Stimulated activated CD4-positive, alpha-beta T cell treated with anti-CD3 and anti-CD28 coated beads, Interleukin-12 subunit alpha, Interleukin-12 subunit beta, amount 100 ng/mL, for 48 hours (primary cell): ENCODE measurements around the gene L3MBTL4.
"Not testable (repeated sequence)": the region's sequence is repeated elsewhere in the genome, so short reads cannot be mapped to it uniquely, and the experiment has no call there.

Experiments used
- DNase-seq, 3 donors: peaks; one replicate each; pipeline ENCODE4 v3.0.0-alpha.2; 2020; ENCODE audit warnings: low read depth in 2 of 3, low spot score in 1 of 3

Gene L3MBTL4

DNA sequence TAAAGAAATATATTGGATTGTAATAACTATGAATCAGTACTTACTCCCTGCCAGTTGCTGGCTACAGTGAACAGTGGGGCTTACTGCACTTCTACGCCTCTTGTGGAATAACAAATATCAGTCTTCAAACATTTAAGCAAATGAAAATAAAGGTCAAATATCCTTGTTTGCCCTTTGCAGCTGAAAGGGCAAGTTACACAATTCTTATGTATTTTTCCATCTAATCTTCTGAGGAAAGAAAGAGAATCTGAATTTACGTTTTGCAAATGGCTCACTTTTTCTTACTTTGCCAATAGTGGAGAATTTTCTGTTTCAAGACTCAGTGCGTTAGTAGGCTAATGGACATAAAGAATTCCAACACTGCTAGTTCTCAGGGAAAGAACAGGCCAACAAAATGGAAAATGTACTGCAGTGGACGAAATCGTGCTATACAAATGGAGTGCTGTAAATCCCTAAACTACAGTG lies 362.2 kb downstream of the L3MBTL4 start:
- DNase-seq, result no peak

DNA sequence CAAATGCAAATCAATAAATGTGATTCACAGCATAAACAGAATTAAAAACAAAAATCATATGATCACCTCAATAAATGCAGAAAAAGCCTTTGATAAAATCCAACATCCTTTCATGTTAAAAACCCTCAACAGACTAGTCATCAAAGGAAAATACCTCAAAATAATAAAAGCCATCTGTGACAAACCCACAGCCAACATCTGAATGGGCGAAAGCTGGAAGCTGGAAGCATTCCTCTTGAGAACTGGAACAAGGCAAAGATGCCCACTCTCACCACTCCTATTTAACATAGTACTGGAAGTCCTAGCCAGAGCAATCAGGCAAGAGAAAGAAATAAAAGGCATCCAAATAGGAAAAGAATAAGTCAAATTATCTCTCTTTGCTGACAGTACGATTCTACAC lies 367.1 kb downstream of the L3MBTL4 start:
- DNase-seq, result not testable (repeated sequence)

DNA sequence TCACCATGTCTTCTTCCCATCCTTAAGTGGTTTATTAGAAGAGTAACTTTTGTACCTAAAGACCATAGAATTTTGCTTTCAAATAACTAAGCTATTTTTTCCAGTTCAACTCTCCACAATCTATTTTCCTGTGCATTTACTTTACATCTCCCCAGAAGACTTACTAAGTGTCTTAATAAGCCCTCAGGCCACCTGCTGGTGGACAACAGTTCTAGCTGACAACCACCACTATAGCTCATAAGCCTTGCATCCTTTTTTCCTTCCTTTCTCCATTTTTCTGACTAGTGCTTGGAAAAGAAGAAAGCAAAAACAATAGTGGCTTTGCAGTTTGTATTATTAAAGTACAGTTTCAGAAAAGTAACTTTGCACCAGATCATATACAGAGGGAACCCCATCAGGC lies 369.9 kb downstream of the L3MBTL4 start:
- no peak for DNase-seq

DNA sequence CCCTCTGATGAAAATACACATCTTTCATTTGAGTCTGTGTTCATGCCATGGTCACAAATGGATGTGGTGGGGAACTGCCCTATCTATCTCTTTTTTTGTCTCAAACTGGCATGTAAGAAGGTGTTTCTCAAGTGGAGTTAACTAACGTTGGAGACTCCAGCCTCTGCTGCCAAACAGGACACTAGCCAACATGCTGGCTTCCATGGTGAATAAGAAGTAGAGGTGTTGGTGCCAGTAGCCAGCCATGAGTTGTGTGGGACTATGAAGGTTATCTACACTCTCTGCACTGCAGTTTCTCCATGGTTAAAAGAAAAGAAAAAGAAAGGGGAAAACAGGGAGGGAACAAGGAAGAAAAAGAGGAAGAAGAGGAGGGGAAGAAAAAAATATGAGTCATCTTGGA lies 370.4 kb downstream of the L3MBTL4 start:
- no peak for DNase-seq

DNA sequence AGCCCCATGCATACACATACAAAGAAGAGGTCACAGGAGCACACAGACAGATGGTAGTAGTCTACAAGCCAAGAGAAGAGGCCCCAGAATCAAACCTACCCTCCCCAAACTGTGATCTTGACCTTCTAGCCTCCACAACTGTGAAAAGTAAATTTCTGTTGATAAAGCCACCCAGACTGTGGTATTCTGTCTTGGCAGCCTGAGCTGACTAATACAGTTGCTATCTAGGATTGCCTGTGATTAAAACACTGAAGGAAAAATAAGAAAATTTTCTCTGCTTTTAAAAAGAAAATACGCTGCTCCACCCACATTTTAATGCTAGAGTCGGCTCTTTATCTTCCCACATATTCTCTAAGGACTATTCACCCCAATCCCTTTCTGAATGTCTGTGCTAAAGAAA lies 375.7 kb downstream of the L3MBTL4 start:
- no peak for DNase-seq

DNA sequence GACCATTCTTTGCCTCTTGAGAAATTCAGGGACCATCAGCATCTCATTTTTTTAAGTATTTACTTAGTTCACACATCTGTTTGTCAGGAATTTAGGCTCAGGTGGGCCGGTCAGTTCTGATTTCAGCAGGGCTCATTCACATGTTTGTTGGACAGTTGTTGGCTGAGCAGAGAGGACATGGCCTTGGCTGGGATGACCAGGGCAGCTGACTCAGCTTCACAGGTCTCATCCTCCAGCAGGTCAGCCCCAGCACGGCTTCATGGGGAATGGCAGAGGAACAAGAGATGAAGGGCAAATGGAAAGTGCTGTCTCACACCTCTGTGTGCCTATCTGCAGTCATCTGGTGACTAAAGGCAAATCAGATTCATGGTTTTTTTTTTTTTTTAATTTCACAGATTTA lies 383.3 kb downstream of the L3MBTL4 start:
- no peak for DNase-seq

DNA sequence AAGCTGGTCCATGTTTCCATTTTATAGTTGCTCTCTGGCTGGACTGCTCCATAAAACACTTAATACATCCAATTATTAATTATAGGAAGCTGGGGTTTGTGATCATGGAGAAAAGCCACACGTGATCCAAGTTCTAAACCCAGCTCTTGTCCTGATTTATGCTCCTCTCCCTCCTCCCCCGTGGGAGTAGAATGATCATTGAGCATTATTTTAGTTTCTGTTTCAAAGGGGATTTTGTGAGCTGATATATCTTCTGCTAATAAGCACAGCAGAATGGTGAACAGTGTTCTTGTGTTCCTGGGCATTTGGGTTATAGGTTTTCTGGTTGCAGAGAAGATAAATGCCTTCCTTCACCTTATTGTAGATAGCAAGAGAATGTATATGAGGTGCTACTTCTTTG lies 383.7 kb downstream of the L3MBTL4 start:
- no peak for DNase-seq

DNA sequence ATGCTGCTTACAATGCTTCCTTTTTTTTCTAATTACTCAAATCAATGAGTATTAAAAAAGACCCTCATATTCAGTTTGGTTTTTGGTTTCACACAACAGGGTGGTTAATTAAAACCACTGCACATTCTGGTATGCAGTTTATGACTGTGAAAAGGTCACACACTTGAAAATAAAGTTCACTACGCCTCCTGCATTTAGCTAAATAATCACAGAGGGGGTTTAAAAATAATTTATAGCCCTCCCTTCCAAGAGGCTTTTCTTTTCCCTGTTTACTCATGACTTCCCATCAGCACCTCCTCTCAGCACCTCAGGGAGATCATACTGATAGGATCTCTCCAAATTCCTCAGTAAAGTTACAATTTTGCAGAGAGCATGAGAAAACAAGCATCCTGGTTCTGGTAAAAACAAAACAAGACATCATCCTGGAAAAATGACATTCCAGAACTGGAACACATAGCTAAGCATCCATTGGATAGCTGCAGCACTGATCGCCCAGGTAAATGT lies 389.9 kb downstream of the L3MBTL4 start:
- no peak for DNase-seq

DNA sequence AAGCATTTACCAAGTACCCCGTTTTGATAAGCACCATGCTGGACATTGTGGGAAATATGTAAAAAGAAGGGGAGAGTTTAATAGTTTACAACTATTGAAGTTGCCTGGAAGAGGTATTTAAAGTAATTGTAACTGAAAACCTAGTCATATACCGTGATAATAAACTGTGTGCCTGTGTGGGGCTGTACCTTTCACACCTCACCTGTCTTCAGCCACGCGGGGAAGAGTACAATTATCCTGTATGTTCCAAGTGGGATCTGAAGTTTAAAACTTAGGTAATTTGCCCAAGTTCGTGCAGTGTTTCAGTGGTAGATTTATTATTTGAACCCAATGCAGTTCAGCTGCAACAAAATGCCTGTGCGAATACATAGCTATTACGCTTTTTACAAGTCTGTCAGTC lies 391.2 kb downstream of the L3MBTL4 start:
- DNase-seq, result no peak

DNA sequence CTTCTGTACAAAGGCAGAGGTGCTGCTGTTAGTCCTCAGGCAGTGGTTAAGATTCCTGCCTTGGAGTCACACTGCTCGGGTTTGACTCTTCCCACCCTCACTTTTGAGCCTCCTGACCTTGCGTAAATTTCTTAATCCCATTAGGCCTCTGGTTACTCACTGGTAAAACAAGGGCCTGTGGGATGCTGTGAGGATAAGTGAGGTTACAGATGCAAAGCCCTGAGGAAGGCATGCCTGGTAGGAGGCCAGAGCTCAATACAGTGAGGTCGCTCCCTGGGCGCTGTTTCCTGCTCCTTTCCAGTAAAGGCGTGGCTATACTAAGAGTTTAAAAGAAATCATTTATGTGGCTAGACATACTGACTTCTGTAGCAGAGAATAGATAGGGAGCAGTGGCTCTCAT lies 391.9 kb downstream of the L3MBTL4 start:
- no peak for DNase-seq

DNA sequence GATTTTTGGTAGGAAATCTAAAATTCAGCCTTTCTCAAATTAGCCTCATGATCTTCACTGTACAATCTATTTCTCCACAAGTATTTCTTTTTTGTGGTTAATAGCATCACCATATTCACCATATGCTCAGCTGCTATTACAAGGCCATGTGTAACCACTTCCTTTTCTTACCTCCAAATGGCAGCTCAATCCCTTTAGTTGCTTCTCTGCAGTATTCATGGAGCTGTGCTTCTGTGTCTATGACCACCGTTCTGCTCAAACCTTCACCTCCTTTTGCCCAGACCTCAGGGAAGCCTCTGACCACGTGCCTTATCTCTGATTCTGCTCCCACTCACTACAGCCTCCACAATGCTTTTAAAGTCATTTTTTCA lies 392.7 kb downstream of the L3MBTL4 start:
- no peak for DNase-seq

DNA sequence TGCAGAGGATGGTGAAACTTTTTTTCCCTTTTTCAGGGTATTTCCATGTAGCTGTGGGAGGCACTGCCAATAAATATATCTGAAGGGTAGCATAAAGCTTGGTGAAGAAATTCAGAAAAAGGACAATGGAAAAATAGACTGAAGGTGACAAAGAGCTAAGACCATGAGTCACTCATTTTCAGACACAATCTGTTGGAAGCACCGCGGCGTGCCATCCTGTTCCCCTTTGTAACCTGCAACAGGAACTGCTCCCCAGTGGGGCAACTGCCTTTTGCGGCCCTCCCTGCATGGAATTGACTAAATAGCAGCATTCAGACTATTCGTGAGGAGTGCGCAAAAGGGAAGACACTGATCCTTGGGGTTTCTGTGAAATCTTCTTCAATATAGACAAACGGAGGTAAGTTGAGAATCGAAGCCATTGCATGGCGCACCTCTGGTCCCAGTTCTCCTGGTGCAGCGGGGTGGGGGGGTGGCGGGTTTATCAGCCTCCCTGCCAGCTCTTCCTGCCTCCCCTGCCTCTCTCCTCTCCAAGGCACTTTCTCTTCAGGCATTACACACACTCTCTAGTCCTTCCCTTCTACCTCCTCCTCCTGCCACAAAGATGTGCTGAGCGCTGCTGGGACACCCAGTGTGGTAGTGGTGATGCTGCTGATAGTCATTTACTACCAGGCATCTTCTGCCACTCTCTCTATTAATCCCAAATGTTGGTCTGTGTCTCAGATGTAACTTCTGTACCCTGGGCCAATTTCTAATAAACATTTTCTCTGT lies 393.2 kb downstream of the L3MBTL4 start:
- DNase-seq, result no peak

DNA sequence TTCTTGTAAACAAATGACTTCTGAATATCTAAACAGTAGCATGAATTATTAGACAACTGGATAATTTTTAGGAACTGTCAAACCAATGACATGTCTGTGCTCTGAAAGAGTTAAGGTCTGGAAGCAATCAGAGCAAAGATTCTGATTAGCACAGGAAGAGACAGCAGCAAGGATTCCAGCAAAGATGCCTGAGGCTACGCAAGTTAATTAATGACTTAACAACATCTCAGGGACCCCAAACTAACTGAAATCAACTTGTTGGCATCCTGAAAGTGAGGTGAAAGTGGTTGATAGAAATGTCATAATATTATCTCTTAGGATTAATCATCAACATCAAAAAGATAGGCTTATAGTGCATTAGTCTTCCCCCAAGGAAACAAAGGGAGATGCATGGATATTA lies 396.0 kb downstream of the L3MBTL4 start:
- DNase-seq, result no peak

DNA sequence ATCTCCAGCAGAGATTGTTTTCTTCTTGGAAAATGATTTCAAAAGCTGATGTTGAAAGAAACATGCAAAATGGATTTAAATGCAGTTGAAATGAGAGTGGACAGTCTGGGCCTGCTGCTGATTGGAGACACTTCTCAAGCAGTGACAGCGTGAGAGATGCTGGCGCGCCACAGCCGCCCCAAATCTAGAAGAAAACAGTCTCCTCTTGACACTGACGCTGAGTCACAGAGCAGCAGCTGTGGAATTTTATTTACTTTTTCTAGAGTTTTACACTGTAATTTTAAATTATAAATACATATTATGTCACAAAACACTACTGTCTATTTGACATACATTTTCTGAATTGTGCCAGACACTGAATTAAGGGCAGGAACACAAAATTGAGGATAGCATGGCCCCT lies 397.5 kb downstream of the L3MBTL4 start:
- no peak for DNase-seq

DNA sequence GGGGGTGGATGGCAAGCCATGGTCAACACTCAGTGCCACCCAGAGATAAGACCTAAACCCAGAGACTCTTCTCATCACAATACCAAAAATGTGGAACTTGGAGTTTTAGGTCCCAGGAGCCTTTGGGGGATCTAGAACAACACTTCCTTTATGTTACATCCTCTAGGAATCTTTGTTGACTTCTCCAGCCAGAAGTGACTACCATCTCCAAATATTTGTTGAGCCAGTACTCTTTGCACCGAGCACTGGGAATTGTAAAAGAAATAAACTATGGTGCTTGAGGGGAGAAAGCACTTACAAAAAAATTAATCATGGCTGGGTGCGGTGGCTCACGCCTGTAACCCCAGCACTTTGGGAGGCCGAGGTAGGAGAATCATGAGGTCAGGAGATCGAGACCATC lies 399.3 kb downstream of the L3MBTL4 start:
- no peak for DNase-seq

DNA sequence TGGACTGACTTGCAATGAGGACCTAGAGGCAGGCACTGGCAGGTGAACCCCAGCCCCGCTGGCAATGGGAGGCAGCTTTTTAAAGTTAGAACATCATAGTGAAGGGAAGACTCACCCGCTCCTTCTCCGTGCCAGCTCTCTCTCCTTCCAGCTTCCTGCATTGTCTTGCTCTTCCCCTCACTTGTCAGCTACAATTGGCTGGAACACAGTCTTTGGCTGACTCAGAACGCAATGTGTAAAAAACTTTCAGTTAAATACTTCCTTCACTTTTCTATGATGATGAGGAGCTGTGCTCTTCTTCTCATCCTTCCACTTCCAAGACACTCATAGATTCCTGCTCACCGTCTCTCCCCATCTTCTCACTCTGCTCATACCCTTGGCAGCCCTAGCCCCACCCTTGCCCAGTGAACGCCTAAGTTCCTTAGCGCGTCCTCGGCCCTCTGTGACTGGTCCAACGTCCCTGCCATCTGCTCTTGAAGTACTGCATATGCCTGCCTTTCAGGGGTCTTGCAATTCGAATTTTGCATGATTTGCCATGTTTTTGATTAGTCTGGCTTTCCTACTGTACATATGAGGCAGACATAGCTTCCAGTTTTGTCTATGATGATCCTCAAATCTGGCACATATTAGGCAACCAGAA lies 401.4 kb downstream of the L3MBTL4 start:
- DNase-seq, result no peak

DNA sequence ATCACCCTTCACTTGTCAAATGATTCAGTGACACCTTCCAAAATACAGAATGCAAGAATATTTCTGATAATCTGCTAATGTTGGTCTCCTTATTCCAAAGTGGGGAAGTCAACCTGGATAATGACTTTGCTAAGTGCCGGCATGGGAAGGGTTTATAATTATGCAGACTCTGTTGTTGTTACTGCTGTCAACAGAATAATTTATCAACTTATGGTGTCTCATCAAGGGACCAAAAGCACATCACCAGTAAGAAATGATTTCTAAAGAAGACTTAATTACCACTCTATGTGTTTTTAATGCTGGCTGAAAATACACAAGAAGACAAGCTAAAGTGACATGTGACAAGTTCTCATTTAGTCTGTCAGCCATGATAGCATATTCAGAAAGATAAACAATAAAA lies 403.8 kb downstream of the L3MBTL4 start:
- no peak for DNase-seq

DNA sequence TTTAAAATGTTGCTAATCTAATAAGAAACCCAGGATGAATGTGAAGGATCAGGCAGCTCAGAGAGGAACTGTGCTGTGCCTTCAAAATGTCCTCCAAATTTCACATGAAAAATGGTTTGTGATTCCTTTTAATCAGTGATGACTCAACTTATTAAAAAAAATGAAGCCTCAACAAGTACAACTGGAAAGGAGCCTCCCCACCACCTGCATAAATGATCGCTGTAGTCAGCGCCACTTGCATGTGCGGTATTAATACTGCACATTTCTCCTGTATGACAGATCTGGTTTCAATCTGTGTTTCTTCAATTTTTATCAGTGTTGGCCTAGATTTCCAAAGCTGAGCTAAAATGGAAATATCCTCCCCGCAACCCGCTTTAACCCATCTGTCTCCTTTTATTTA lies 404.4 kb downstream of the L3MBTL4 start:
- no peak for DNase-seq

DNA sequence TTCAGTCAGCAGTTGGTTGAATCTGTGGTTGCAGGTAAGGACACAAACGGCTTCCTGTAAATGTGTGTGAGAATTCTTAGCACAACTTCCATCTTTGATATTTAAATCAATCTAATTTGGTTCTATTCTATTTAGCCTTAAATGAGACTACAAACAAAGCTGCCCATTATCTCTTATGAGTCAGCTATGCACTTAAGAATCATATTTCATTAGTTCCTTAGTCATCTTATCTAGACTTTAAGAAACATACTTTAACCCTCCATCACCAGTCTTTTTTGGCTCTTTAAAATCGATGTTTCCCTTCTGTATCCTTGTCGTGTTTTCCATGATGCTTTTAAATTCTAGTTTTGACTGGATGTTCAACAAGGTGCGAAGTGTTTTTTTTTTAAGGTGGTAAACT lies 405.0 kb downstream of the L3MBTL4 start:
- DNase-seq, result no peak

DNA sequence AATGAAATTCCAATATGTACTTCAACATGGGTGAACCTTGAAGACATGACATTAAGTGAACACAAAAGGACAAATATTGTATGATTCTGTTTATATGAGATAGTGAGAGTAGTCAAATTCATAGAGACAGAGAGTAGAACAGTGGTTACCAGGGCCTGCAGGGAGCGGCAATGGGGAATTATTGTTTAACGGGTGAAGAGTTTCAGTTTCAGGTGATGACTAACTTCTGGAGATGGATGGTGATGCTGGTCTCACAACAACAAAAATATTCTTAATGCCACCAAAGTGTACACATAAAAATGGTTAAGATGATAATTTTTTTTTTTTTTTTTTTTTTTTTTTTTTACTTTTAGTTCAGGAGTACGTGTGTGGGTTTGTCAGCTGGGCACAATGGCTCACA lies 410.0 kb downstream of the L3MBTL4 start:
- peak; percentile 1 to 6 (median 5) for DNase-seq

DNA sequence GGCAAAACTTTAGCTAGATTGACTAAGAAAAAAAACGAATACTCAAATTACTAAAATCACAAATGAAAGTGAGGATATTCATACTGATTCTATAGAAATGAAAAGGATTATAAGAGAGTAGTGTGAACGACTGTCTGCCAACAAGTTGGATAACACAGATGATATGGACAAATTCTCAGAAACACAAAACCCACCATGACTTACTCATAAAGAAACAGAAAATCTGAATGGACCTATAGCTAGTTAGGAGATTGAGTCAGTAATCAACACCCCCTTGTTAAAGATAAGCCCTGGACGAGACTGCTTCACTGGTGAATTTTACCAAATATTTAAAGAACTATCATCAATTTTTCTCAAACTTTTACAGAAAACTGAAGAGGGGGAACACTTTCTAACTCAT lies 410.6 kb downstream of the L3MBTL4 start:
- no peak for DNase-seq

DNA sequence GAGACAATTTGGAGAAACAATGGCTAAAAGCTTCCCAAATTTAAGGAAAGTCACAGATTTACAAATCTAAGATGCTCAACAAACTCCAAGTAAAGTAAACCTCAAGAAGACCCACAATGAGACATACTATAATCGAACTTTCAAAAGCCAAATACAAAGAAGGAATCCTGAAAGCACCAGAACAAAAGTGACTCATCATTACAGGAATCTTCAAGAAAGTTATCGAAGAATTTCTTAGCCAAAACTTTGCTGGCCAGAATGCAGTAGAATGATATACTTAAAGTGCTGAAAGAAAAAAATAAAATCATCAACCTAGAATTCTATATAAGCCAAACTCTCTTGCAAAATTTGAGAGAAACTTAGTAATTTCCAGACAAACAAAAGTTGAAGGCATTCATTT lies 412.8 kb downstream of the L3MBTL4 start:
- DNase-seq, result no peak

DNA sequence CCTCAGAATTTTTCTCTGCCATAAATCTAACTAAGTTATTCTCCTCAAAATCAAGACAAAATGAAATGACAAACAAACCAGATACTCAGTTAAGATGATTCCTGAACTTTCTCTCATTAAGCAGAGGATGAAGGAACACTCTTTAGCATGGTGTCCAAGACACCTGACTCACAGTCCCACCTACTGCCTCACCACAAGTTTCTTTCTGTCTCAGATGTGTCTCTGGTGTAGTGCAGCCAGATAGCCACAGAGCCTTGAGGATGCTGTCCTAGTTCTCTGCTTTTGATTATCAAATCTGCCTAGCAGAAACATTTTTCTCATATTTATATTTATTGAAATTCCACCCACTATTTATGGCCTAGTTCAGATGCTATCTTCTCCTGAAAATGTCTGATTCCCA lies 415.8 kb downstream of the L3MBTL4 start:
- no peak for DNase-seq
